Endothelial cell of umbilical vein (primary cell): Measurements from ENCODE around the gene CHSY1.

ENCODE experiments used
- EZH2 ChIP-seq: IDR thresholded peaks from 2 replicates; pipeline ENCODE4 v1.6.1; 2012; ENCODE audit warnings: borderline replicate concordance, low read depth, mild to moderate bottlenecking, moderate library complexity, low read length, inconsistent platforms; ENCODE audit not compliant: severe bottlenecking
- FOS ChIP-seq: IDR thresholded peaks from 2 replicates; pipeline ENCODE4 v1.6.1; 2011; ENCODE audit warnings: mild to moderate bottlenecking, low read length, moderate library complexity, borderline replicate concordance; ENCODE audit not compliant: insufficient read depth
- GATA2 ChIP-seq: IDR thresholded peaks from 2 replicates; pipeline ENCODE4 v1.7.0; 2011; ENCODE audit warnings: low read depth, mild to moderate bottlenecking, moderate library complexity, mixed read lengths, low read length; ENCODE audit not compliant: insufficient read length, insufficient read depth
- JUN ChIP-seq: IDR thresholded peaks from 2 replicates; pipeline ENCODE4 v1.6.1; 2011; ENCODE audit warnings: borderline replicate concordance, low read depth; ENCODE audit not compliant: insufficient read length, insufficient read depth
- POLR2A ChIP-seq: IDR thresholded peaks from 2 replicates; pipeline ENCODE4 v1.6.1; 2012; ENCODE audit warnings: low read depth, mild to moderate bottlenecking, control low read depth, low read length
- POLR2AphosphoS5 ChIP-seq: IDR thresholded peaks from 2 replicates; pipeline ENCODE4 v1.6.1; 2012; ENCODE audit warnings: low read depth, mild to moderate bottlenecking, control low read depth, low read length, moderate library complexity; ENCODE audit not compliant: insufficient read depth
- TF ChIP-seq, protein P1 (sequence below), 2 donors: IDR thresholded peaks; 1 replicate in 1 of 2; 2 replicates in 1 of 2; pipeline ENCODE4 v1.5.1; 2011; ENCODE audit warnings: low read length in 2 of 2, mild to moderate bottlenecking in 2 of 2, moderate library complexity in 2 of 2, control low read depth in 1 of 2, inconsistent platforms in 1 of 2, low read depth in 1 of 2; ENCODE audit not compliant: insufficient read depth in 1 of 2; ENCODE audit errors: extremely low read depth in 1 of 2
- TF ChIP-seq, protein P2 (sequence below): IDR thresholded peaks from 2 replicates; pipeline ENCODE4 v1.6.1; 2011; ENCODE audit not compliant: insufficient read depth, insufficient read length

DNA sequence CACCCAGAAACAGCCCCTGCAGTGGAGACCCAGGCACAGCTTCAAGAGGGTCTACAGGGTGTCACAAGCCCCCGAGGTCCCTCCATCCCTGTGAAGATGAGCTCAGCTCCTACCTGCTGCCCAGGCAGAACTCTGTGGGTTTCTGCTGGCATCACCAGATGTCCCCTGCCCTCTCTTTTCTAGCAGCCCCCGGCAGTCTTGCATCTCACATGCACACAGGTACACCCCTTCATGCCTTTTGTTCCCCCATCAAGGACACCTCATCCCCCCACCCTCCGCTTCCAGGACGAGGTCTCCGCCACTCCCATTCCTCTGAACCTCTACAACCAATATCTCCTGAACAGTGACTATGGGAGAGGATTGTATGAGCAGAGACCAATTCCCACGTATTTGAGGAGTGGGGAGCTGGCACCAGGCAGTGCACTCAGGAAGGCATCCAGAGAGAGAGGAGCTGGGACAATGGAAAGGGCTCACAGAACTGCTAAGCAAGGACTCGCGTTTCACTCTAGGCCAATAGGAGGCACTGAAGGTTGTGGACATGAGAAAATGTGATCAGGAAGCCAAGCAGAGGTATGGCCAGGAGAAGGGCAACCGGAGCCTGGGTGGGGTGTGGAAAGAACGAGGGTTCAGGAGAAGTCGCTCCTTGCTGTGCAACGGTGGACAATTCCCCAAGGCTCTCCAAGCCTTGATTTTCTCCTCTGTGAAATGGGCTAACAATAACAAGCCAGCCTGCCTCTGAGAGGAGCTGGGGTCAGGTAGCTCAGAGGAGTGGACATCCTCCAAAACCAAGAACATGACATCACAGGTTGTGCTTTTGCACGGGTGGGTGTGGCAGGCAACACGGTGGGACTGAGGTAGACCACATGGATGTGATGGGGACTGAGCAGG, 115.2 kb downstream of the CHSY1 start:
- TF ChIP-seq, protein P1, sequence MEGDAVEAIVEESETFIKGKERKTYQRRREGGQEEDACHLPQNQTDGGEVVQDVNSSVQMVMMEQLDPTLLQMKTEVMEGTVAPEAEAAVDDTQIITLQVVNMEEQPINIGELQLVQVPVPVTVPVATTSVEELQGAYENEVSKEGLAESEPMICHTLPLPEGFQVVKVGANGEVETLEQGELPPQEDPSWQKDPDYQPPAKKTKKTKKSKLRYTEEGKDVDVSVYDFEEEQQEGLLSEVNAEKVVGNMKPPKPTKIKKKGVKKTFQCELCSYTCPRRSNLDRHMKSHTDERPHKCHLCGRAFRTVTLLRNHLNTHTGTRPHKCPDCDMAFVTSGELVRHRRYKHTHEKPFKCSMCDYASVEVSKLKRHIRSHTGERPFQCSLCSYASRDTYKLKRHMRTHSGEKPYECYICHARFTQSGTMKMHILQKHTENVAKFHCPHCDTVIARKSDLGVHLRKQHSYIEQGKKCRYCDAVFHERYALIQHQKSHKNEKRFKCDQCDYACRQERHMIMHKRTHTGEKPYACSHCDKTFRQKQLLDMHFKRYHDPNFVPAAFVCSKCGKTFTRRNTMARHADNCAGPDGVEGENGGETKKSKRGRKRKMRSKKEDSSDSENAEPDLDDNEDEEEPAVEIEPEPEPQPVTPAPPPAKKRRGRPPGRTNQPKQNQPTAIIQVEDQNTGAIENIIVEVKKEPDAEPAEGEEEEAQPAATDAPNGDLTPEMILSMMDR (IDR thresholded peaks at IDR 0.05; ENCODE audit: extremely low read depth in 1 of 2, insufficient read depth in 1 of 2, low read depth in 1 of 2, low read length in 2 of 2): no peak
- TF ChIP-seq POLR2A (no peak), POLR2AphosphoS5 (no peak), GATA2 (no peak), EZH2 (no peak), FOS (no peak), JUN (no peak)
- TF ChIP-seq, protein P2, sequence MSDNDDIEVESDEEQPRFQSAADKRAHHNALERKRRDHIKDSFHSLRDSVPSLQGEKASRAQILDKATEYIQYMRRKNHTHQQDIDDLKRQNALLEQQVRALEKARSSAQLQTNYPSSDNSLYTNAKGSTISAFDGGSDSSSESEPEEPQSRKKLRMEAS: no peak
